ENCODE data around the gene NANS. TPM values are rescaled to one million over a fixed set of nuclear protein-coding genes. Genes with fewer than 3 reads are reported as not detected.

Gene NANS
- total RNA-seq, 3 donors from 2014 or later: 43.8 to 80.6 (median 54.7) TPM

GRCh38 chr9:98037357-98037756 is 19.2 kb upstream of the NANS start:
- Histone ChIP-seq H3K4me1 (no peaks in the 10 kb centered on the region), H3K27ac (peak overlapping the region in 1 of 2 donors; percentile 29), H3K4me3 (no peak overlapping the region), H3K36me3 (no peaks in the 10 kb centered on the region), H3K27me3 (no peaks in the 10 kb centered on the region), H3K9me3 (no peaks in the 10 kb centered on the region)
- DNase-seq (ENCODE audit: low spot score in 2 of 2): no peak
- no peak for TF ChIP-seq CTCF (IDR thresholded peaks at IDR 0.05)
- intact Hi-C loops (cut with DNase I; ENCODE audit: low total_unique reads): no loop called here

- Histone ChIP-seq H3K36me3 (no peaks in the 10 kb centered on the region), H3K27me3 (no peaks in the 10 kb centered on the region), H3K4me1 (no peaks in the 10 kb centered on the region), H3K4me3 (no peak overlapping the region), H3K9me3 (no peaks in the 10 kb centered on the region), H3K27ac (no peak overlapping the region)
- no peak for DNase-seq (ENCODE audit: low spot score in 2 of 2)
- no peak for TF ChIP-seq POLR2A (IDR thresholded peaks at IDR 0.05)
- no peak for TF ChIP-seq POLR2AphosphoS5 (IDR thresholded peaks at IDR 0.05)
- TF ChIP-seq CTCF (IDR thresholded peaks at IDR 0.05): no peak
- intact Hi-C loops (cut with DNase I; ENCODE audit: low total_unique reads): no loop called here
These were observed 17.6 kb upstream of the NANS start for GRCh38 chr9:98038958-98039357.

GRCh38 chr9:98039607-98040017 is 16.9 kb upstream of the NANS start:
- Histone ChIP-seq H3K4me1 (no peaks in the 10 kb centered on the region), H3K9me3 (no peaks in the 10 kb centered on the region), H3K36me3 (no peaks in the 10 kb centered on the region), H3K27ac (no peak overlapping the region), H3K27me3 (no peaks in the 10 kb centered on the region), H3K4me3 (no peak overlapping the region)
- TF ChIP-seq POLR2A (IDR thresholded peaks at IDR 0.05) (no peak), CTCF (IDR thresholded peaks at IDR 0.05) (no peak), POLR2AphosphoS5 (IDR thresholded peaks at IDR 0.05) (no peak)
- no peak for DNase-seq (ENCODE audit: low spot score in 2 of 2)
- intact Hi-C loops (cut with DNase I; ENCODE audit: low total_unique reads): no loop called here

GRCh38 chr9:98040212-98040611 is 16.3 kb upstream of the NANS start:
- intact Hi-C loops (cut with DNase I; ENCODE audit: low total_unique reads): no loop called here
- Histone ChIP-seq H3K9me3 (no peaks in the 10 kb centered on the region), H3K4me3 (no peak overlapping the region), H3K27ac (no peak overlapping the region), H3K27me3 (no peaks in the 10 kb centered on the region), H3K4me1 (no peaks in the 10 kb centered on the region), H3K36me3 (no peaks in the 10 kb centered on the region)
- TF ChIP-seq POLR2AphosphoS5 (IDR thresholded peaks at IDR 0.05) (no peak), CTCF (IDR thresholded peaks at IDR 0.05) (no peak), POLR2A (IDR thresholded peaks at IDR 0.05) (no peak)
- DNase-seq (ENCODE audit: low spot score in 2 of 2): no peak

- H3K27ac ChIP-seq: no peak overlapping the region
- no peak overlapping the region for H3K4me3 ChIP-seq
- no peak for DNase-seq (ENCODE audit: low spot score in 2 of 2)
- no peaks in the 10 kb centered on the region for H3K36me3 ChIP-seq
- no peaks in the 10 kb centered on the region for H3K4me1 ChIP-seq
- no peak for TF ChIP-seq CTCF (IDR thresholded peaks at IDR 0.05)
- TF ChIP-seq POLR2AphosphoS5 (IDR thresholded peaks at IDR 0.05): no peak
- TF ChIP-seq POLR2A (IDR thresholded peaks at IDR 0.05): no peak
- no peaks in the 10 kb centered on the region for H3K27me3 ChIP-seq
- H3K9me3 ChIP-seq: no peaks in the 10 kb centered on the region
- intact Hi-C loops (cut with DNase I; ENCODE audit: low total_unique reads): no loop called here
These were observed 12.6 kb upstream of the NANS start for GRCh38 chr9:98043915-98044314.
